Activated CD8-positive, alpha-beta memory T cell treated with anti-CD3 and anti-CD28 coated beads for 24 hours (primary cell): ENCODE results near the gene ZNF586.
A peak's percentile ranks its signal among the peaks of the same experiment; 100 is the strongest.
"Not testable (repeated sequence)": the region's sequence is repeated elsewhere in the genome, so short reads cannot be mapped to it uniquely, and the experiment has no call there.

Experiments used
- DNase-seq: peaks from one replicate; pipeline ENCODE4 v3.0.0-alpha.2; 2020

Gene ZNF586

GRCh38 chr19:57769345-57770131 lies at the start of gene ZNF586:
TSS of gene ZNF586 (plus strand) at chr19:57769676. CDS start at chr19:57769843, 167 bp downstream.
- DNase-seq = peak; percentile 91

- no peak for DNase-seq
Measured at GRCh38 chr19:57719901-57720519, 49.5 kb upstream of the ZNF586 start.

- DNase-seq = no peak
Measured at GRCh38 chr19:57720878-57721277, 48.6 kb upstream of the ZNF586 start.

- peak; percentile 69 for DNase-seq
Measured at GRCh38 chr19:57738320-57738719, 31.2 kb upstream of the ZNF586 start.

GRCh38 chr19:57738770-57739169 lies 30.7 kb upstream of the ZNF586 start:
- DNase-seq = not testable (repeated sequence)

GRCh38 chr19:57746580-57747471 lies 22.6 kb upstream of the ZNF586 start, which contains the start of gene ZNF776:
TSS of gene ZNF776 (plus strand) at chr19:57746815. CDS start at chr19:57747059, 244 bp downstream.
- peak; percentile 84 for DNase-seq

DNA sequence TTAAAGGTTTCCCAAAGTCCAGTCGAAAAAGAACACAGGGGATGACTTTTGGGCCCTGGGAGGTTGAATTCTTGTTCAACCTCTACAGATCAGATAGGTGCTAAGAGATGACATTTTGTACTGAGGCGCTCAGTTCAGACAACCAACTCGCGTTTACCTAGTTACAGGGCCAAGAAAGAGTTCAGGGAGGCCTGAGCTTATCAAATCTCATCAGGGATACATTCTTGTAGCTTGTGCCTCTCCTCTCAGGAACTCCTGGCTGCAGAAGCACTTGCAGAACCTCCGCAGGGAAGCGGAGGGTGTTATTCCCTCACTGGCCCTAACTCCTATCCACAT lies 22.0 kb upstream of the ZNF586 start:
- no peak for DNase-seq

GRCh38 chr19:57748029-57748428 lies 21.4 kb upstream of the ZNF586 start:
- no peak for DNase-seq

DNA sequence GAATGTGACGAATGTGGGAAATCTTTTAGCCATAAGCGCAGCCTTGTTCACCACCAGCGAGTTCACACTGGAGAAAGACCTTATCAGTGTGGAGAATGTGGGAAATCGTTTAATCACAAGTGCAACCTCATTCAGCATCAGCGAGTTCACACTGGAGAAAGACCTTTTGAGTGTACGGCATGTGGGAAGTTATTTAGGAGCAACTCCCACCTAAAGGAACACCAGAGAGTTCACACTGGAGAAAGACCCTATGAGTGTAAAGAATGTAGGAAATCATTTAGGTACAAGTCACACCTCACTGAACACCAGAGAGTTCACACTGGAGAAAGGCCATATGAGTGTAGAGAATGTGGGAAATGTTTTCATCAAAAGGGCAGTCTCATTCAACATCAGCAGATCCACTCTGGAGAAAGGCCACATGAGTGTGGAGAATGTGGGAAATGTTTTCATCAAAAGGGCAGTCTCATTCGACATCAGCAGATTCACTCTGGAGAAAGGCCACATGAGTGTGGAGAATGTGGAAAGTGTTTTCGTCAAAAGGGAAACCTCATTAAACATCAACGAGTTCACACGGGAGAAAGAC lies 15.3 kb upstream of the ZNF586 start:
- no peak for DNase-seq

GRCh38 chr19:57755031-57755430 lies 14.4 kb upstream of the ZNF586 start:
- DNase-seq = no peak

DNA sequence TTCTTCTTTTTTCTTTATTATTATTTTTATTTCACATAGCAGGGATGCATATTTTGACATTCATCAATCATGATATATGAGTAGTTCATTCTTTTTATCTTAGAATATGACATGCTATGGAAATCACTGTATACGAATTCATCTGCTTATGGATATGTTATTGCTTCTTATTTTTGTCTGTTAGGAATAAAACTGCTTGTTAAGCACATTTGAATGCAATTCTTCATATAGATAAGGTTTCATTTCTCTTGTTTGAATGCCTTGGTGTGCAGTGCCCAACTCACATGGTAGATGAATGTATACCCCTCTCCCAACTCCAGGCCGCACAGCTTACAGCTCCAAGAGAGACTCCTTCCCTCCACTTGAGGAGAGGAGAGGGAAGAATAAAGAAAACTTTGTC lies 11.5 kb upstream of the ZNF586 start:
- no peak for DNase-seq

DNA sequence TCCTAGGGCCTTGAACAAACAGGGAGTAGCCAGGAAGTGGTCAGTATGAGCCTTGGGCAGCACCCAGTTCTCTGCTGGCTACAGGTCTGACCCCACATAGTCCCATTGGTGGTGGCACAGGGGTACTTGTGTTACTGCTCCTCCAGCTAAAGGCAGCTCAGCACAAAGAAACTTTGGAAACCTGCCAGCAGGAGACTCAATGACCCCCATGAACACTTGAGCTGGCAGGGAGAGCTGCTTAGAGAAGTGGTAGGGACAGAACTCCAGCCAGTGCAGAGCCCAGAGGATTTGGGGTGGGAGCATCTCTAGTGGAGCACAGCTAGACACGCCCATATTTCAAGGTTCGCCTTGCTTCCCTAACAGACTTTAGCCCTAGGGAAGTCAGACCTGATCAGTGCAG lies 10.4 kb upstream of the ZNF586 start:
- no peak for DNase-seq

- DNase-seq = no peak
Measured at GRCh38 chr19:57771417-57771816, 1.9 kb downstream of the ZNF586 start.

DNA sequence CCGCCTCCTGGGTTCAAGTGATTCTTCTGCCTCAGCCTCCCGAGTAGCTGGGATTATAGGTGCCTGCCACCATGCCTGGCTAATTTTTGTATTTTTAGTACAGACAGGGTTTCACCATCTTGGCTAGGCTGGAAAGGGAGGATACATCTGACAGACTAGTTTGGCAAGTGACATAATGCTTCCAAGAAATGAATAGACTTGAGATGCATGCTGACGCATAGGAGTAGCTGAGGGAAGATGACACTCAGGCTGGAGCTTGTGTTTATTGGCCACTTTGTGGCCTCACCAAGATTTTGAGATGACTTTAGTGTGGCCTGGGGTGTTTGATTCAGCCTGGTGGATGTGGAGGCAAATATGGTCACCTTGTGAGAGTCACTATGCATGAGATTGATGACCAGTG lies 4.0 kb downstream of the ZNF586 start:
- DNase-seq = no peak

DNA sequence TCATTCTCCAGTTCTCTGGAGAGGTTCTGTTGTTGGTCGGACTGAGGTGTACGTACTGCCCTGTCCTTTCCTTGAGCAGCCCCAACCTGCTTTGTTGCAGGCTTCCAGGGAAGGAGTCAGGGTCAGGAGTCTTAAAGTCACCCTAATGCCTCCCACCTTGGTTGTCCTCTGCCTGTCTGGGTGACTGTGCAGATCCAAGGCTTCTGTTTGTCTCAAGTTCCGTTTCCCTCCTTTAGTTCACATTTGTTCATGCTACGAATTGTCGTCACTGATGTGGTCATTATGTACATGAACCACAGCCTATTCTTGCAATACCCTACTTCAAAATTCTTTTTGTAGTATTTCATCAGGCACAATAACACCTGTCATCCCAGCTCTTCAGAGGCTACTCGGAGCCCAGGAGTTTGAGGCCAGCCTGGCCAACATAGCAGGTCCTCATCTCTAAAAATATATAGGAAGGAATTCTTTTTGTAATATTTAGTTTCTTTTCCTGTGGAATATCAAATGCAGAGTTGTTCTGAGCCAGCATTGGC lies 7.4 kb downstream of the ZNF586 start:
- DNase-seq = no peak

DNA sequence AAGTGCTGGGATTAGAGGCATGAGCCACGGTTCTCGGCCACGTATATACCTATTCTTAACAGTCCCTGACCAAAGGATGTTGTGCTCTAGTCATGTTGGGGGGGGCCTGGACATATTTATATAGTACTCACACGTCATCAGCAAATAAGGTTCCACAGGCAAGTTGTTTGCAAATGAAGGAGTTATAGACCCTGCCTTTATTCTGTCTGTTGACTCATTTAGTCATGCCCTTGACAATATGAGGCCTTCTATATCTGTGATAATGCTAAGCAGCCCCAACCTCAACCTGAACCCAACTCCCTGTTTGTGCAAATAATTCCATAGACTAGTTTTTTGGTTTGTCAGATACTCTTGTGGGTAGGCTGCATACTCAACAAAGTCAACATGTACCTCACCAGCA lies 8.9 kb downstream of the ZNF586 start:
- no peak for DNase-seq

GRCh38 chr19:57779220-57779845 lies 9.9 kb downstream of the ZNF586 start:
- DNase-seq = no peak

- no peak for DNase-seq
Measured at GRCh38 chr19:57786286-57786685, 16.8 kb downstream of the ZNF586 start.

GRCh38 chr19:57786906-57787305 lies 17.4 kb downstream of the ZNF586 start:
- no peak for DNase-seq

DNA sequence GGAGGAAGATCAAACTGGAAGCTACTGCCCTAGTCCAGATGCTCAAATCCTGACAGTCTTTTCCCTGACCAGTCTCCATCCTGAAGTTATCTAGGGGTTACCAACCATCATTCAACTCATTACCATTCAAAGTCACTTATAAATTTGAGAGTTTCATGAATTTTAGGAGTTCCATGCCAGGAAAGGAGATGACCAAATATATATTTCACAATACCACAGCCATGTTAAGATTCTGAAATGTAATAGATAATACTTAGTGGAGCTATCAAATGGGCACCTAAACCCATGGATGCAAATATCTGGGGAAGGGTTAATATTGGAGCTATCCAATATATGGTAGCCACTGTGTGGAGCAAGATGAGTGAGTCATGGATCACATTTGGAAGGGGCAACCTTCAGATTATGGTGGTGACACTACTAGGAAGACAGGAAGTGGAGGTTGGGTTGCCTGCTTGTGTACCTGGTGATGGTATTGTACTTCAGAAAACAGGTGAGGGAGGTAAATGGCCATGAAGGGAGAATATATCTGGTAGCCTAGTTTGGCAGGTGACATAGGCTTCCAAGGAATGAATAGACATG lies 18.7 kb downstream of the ZNF586 start:
- no peak for DNase-seq

DNA sequence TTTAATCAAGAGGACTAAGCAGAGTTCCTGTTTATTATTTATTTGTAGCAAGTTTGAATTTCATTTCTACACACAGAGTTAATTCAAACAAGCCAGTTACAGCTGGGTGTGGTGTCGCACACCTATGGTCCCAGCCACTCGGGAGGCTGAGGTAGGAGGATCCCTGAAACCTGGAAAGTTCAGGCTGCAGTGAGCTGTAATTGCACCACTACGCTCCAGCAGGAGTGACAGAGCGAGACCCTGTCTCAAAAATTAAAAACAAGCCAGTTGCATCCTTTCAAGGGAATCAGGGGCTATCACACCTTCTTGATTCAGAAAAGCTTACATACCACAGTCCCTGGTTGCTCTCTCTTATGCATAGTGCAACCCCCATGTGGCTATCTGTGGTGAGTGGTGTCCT lies 19.8 kb downstream of the ZNF586 start:
- no peak for DNase-seq

GRCh38 chr19:57796580-57796979 lies 27.1 kb downstream of the ZNF586 start:
- DNase-seq = not testable (repeated sequence)
